Epithelial cell of proximal tubule (primary cell): Measurements from ENCODE around the gene R3HCC1L. TPM values are rescaled to one million over a fixed set of nuclear protein-coding genes. Genes with fewer than 3 reads are reported as not detected.

ENCODE experiments used
- DNase-seq: peaks from one replicate; pipeline ENCODE4 v3.0.0-alpha.2; 2011; ENCODE audit warnings: low read depth
- H3K4me3 ChIP-seq: 2 replicates; pipeline ENCODE4 v1.5.1; 2011; ENCODE audit warnings: low read depth, mild to moderate bottlenecking, low read length
- total RNA-seq: library from RNA; depleted of rRNA; stranded (reverse); fragments of >200 nt; gene quantifications from 2 replicates; pipeline ENCODE4 v1.2.3, GENCODE V29; 2015
- TF ChIP-seq, protein P1 (sequence below): conservative IDR thresholded peaks from 2 replicates; pipeline ENCODE4 v1.5.1; 2012; ENCODE audit warnings: low read depth, mild to moderate bottlenecking, low read length

Gene R3HCC1L
- total RNA-seq, 1 donor from 2014 or later = 8.6 TPM

DNA sequence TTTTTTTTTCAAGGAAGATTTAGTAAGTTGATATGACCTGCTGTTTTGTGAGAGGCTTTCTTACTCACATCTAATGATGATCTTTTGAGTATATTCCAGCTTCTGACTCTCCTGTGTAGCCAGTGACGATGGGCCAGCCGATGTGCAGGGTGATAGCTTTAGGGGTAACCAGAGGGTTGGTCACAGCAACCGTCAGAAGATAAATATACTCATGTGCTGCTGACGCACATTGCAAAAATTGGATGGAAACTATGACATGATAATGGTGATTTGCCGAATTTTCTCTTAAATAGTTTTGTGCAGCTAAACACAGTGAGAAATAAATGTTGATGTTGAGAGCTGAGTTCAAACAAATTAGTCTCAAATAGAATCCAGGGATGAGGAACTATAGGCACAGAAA is 29.5 kb downstream of the R3HCC1L start:
- DNase-seq = no peak
- TF ChIP-seq, protein P1, sequence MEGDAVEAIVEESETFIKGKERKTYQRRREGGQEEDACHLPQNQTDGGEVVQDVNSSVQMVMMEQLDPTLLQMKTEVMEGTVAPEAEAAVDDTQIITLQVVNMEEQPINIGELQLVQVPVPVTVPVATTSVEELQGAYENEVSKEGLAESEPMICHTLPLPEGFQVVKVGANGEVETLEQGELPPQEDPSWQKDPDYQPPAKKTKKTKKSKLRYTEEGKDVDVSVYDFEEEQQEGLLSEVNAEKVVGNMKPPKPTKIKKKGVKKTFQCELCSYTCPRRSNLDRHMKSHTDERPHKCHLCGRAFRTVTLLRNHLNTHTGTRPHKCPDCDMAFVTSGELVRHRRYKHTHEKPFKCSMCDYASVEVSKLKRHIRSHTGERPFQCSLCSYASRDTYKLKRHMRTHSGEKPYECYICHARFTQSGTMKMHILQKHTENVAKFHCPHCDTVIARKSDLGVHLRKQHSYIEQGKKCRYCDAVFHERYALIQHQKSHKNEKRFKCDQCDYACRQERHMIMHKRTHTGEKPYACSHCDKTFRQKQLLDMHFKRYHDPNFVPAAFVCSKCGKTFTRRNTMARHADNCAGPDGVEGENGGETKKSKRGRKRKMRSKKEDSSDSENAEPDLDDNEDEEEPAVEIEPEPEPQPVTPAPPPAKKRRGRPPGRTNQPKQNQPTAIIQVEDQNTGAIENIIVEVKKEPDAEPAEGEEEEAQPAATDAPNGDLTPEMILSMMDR = no peak
- no peak overlapping the region for H3K4me3 ChIP-seq

DNA sequence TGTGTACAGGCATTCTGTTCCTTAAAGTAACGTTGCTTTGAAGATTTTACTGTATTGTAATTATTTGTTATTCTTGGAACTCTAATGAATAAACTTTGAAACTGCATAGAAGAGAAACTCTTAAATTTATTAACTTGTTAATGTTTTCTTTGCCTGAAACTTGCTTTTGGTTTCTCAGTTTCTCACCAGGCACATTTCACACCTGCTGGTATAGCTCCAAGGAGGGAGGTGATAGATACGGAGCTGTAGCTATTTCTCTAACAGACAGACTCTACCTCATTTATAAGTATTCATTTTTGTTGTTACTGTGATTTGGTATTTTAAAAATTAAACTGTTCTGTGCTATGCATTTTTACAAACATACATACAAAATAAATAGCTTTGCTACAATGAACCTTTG is 32.7 kb downstream of the R3HCC1L start:
- no peak for DNase-seq
- TF ChIP-seq, protein P1 = no peak
- H3K4me3 ChIP-seq = no peak overlapping the region

DNA sequence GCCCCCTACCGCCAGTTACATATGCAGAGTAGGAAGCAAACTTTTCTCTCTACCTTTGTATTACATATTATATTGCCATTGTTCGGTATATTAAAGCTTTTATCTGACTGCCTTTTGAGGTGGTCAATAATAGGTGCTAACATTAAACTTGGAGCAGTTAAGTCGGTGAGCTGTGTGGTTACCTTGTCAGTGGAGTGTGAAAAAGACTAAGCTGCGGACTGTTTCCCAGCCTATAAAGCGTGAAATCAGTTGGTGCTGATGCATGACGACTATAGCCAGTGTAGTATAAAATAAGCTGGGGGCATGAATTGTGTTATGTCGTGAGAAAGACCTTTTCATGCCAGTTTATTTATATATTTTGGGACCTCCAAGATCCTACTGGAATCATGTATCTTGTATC is 33.7 kb downstream of the R3HCC1L start:
- DNase-seq = peak; percentile 22
- no peak overlapping the region for H3K4me3 ChIP-seq
- TF ChIP-seq, protein P1 = no peak

DNA sequence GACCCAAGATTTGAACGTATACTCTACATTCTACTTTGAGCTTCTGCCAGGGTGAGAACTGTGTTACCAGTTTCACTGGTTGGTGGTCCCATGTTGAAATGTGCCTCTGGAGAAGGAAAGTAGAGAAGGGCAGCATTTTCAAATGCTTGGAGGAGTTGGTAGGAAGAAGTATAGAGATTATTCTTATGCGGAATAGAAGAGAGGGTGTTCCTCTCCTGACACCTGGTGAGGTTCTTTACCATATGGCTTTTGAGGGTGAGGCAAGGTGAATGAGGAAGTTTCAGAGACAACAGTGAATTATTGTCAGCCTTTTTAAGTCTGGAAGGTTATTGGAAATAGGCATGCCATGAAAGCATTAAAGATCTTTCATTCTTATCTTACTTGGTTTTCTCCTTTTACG is 34.3 kb downstream of the R3HCC1L start:
- H3K4me3 ChIP-seq = no peak overlapping the region
- no peak for DNase-seq
- TF ChIP-seq, protein P1 = no peak

DNA sequence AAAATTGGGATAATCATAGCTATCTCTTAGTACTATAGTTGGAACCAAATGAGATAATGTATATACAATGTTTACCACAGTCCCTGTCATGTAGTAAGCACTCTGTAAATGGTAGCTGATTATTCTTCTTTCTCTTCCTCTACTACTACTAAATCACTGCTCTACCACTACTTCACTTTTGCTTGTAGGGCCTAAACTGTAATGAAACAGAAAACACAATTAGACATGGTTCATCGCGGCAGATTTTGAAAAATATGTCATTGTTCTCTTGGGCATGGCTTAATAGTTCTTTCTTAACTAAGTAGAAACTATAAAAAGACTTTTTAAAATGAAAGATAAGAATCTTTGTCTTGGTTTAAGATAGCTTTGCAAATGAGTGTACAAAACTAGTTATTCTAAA is 34.9 kb downstream of the R3HCC1L start:
- DNase-seq = no peak
- TF ChIP-seq, protein P1 = no peak
- H3K4me3 ChIP-seq = no peak overlapping the region

DNA sequence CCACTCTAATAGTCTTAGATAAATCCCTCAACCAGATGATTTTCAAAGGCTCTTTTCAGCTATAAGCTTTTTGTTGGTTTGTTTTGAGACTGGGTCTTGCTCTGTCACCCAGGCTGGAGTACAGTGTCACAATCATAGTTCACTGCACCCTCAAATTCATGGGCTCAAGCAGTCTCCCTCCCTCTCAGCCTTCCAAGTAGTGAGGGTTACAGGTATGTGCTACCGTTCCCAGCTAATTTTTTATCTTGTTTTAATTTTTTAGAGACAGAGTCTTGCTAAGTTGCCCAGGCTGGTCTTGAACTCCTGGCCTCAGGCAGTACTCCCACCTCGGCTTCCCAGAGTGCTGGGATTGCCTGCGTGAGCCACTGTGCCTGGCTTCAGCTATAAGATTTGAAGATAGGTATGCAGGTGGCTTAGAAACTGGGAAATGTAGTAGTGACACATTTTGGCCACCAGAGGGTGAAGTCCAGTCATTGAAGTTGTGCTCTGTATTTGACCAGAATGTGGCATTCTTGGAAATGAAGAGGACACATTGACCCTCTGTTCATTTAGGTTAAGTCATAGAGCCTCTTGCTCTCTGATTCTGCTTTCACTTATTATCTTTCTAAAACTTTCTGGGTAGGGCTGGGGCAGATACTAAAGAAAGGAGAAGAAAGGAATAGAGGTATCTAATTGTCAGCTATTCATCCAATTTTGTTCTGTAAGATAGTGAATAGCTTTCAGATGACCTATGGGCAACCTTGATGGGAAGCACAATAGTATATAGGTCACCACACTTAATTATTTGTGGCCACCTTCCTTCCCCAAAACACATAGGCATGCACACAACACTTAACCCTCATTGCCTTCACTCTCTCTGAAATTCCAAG is 36.0 kb downstream of the R3HCC1L start:
- DNase-seq = peak; percentile 19
- H3K4me3 ChIP-seq = no peak overlapping the region
- TF ChIP-seq, protein P1 = peak; percentile 84

DNA sequence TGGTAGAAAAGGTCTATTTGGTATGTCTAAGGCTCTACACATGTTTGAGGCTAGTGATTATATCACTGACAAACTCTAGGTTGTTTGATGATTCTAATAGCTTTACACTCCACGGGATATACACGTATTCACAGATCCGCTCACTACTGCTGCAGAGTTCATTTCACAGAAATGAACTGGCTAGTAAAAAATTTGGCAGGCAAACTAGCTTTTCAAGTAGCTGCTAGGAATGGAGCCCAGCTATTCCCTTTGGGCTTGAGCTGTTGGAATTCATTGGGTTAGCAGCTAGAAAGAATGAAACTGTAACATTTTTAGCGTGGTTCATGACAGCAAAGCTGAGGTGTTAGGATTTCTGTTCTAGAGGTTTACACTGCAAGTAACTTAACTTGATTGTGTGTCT is 37.6 kb downstream of the R3HCC1L start:
- TF ChIP-seq, protein P1 = no peak
- H3K4me3 ChIP-seq = no peak overlapping the region
- DNase-seq = no peak
